Adipocyte (in vitro differentiated cells): ENCODE measurements around the gene USP40.

Experiments used
- DNase-seq: peaks from one replicate; pipeline ENCODE4 v3.0.0-alpha.2; 2015; ENCODE audit warnings: low read depth
- H3K27me3 ChIP-seq: replicated peaks from 2 replicates; pipeline ENCODE4 v1.7.0; 2013; ENCODE audit warnings: mild to moderate bottlenecking, low read length, moderate library complexity; ENCODE audit not compliant: control insufficient read depth, insufficient read depth
- H3K36me3 ChIP-seq: 2 replicates; pipeline ENCODE4 v1.7.0; 2013; ENCODE audit warnings: low read length, mild to moderate bottlenecking, moderate library complexity; ENCODE audit not compliant: control insufficient read depth, insufficient read depth, severe bottlenecking
- H3K4me1 ChIP-seq: 2 replicates; pipeline ENCODE4 v1.7.0; 2013; ENCODE audit warnings: mild to moderate bottlenecking, low read length, moderate library complexity; ENCODE audit not compliant: control insufficient read depth, insufficient read depth
- H3K4me3 ChIP-seq: 2 replicates; pipeline ENCODE4 v1.7.0; 2013; ENCODE audit warnings: mild to moderate bottlenecking, low read length, moderate library complexity
- H3K9ac ChIP-seq: 2 replicates; pipeline ENCODE4 v1.7.0; 2013; ENCODE audit warnings: mild to moderate bottlenecking, low read length, moderate library complexity
- H3K9me3 ChIP-seq: 2 replicates; pipeline ENCODE4 v1.7.0; 2013; ENCODE audit warnings: mild to moderate bottlenecking, low read length, moderate library complexity; ENCODE audit not compliant: control insufficient read depth

Gene USP40

DNA sequence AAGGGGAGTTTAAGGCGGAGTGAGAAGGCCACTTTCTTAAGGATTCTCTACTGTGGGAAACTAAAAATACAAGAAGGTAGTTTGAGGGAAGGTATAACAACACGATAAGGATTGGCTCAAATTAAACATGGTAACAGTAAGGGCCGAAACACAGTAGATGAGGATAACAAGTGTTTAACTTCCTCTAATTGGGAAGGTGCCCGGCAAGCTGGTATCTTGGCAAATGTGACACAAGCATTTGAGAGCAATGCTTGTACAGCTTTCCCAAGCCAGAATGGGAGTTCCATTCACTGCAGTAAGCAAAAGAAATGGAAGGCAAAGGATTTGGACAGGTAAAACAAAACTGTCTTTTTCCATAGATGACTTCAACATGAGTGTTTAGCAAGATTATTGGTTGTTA, 19.8 kb downstream of the USP40 start:
- H3K4me1 ChIP-seq: peaks cover 15% of the 10 kb centered on the region
- H3K27me3 ChIP-seq: no peaks in the 10 kb centered on the region
- H3K36me3 ChIP-seq: peaks cover 69% of the 10 kb centered on the region
- no peak overlapping the region for H3K4me3 ChIP-seq
- no peak for DNase-seq
- H3K9ac ChIP-seq: no peak overlapping the region
- H3K9me3 ChIP-seq: no peaks in the 10 kb centered on the region

DNA sequence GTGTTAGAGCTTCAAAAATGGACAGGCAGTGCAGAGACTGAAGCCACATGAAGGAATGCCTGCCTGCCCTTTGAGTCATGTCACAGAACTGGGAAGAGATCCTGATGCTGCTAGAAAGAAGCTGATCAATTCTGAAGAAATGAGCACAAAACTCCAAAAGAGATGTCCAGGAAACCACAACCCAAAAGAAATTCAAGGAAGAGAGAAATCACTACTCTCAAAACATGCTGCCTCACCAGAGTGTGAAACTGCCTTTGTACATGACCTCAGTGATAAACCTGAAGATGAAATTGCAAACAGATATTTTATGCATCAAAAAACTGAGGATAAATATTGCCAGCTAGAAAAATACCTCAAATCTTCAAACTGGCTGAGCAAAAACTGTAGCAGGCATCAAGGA, 20.5 kb downstream of the USP40 start:
- peaks cover 13% of the 10 kb centered on the region for H3K4me1 ChIP-seq
- H3K36me3 ChIP-seq: peaks cover 62% of the 10 kb centered on the region
- DNase-seq: no peak
- H3K27me3 ChIP-seq: no peaks in the 10 kb centered on the region
- H3K9me3 ChIP-seq: no peaks in the 10 kb centered on the region
- H3K9ac ChIP-seq: no peak overlapping the region
- no peak overlapping the region for H3K4me3 ChIP-seq

DNA sequence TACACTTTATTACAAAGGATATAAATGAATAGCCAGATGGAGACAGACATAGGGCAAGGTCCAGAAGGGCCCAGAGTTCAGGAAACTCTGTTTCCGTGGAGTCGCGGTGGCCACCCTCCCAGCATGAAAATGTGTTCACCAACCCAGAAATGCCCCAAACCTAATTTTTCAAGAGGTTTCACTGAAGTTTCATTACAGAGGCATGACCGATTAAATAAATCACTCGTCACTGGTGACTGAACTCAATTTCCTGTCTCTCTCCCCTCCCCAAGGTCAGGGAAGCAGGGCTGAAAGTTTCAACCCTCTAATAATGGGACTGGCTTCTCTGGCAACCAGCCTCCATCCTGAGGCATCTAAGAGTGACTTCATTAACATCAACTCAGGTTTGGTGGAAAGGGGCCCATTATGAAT, 22.4 kb downstream of the USP40 start:
- Histone ChIP-seq H3K9me3 (no peaks in the 10 kb centered on the region), H3K4me3 (no peak overlapping the region), H3K9ac (no peak overlapping the region), H3K27me3 (no peaks in the 10 kb centered on the region), H3K36me3 (peaks cover 57% of the 10 kb centered on the region), H3K4me1 (peaks cover 13% of the 10 kb centered on the region)
- DNase-seq: no peak

DNA sequence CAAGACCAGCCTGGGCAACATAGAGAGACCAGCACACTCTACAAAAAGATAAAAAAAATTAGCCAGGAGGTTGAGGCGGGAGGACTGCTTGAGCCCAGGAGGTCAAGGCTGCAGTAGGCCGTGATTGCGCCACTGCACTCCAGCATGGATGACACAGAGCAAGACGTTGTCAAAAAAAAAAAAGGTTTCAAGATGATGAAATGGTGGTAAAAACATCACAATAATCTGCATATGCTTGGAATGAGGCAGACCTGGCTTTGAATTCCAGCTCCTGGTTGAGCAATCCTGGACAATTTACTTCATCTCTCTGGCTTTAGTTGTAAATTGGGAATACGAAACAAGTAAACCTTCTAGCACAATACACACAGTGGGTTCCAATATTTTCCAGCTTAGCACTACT, 24.1 kb downstream of the USP40 start:
- H3K27me3 ChIP-seq: no peaks in the 10 kb centered on the region
- peaks cover 13% of the 10 kb centered on the region for H3K4me1 ChIP-seq
- no peaks in the 10 kb centered on the region for H3K9me3 ChIP-seq
- DNase-seq: peak; percentile 91
- peaks cover 49% of the 10 kb centered on the region for H3K36me3 ChIP-seq
- no peak overlapping the region for H3K4me3 ChIP-seq
- no peak overlapping the region for H3K9ac ChIP-seq

DNA sequence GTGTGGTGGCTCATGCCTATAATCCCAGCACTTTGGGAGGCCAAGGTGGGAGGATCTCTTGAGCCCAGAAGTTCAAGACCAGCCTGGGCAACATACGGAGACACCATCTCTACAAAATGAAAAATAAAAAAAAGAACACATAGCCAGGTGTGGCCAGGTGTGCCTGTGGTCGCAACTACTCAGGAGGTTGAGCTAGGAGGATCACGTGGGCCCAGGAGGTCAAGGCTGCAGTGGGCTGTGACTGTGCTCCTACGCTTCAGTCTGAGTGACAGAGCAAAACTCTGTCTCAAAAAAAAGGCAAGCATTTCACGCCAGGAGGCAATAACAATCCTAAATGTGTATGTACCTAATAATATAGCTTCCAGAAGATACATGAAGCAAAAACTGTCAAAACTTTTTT, 27.8 kb downstream of the USP40 start:
- Histone ChIP-seq H3K9me3 (no peaks in the 10 kb centered on the region), H3K4me3 (no peak overlapping the region), H3K4me1 (peaks cover 13% of the 10 kb centered on the region), H3K27me3 (no peaks in the 10 kb centered on the region), H3K36me3 (peaks cover 46% of the 10 kb centered on the region), H3K9ac (no peak overlapping the region)
- DNase-seq: no peak

DNA sequence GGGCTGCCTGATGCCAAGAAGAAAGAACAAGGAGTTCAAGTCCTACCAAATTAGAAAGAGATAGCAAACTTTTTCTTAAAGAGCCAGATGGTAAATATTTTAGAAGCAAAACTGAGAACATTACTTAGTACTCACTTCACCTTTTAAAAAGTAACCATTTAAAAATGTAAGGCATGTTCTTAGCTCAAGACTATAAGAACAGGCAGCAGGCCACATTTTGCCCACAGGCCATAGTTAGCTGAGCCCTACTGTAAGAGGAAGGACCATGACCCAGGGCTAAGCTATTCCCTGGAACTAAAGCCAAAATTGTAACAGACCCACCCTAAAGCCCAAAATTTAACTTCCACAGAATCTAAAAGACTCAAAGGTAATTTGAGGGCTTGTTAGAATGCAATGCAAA, 31.3 kb downstream of the USP40 start:
- Histone ChIP-seq H3K9me3 (no peaks in the 10 kb centered on the region), H3K36me3 (peaks cover 63% of the 10 kb centered on the region), H3K27me3 (no peaks in the 10 kb centered on the region), H3K4me3 (no peak overlapping the region), H3K9ac (no peak overlapping the region), H3K4me1 (no peaks in the 10 kb centered on the region)
- peak; percentile 34 for DNase-seq

DNA sequence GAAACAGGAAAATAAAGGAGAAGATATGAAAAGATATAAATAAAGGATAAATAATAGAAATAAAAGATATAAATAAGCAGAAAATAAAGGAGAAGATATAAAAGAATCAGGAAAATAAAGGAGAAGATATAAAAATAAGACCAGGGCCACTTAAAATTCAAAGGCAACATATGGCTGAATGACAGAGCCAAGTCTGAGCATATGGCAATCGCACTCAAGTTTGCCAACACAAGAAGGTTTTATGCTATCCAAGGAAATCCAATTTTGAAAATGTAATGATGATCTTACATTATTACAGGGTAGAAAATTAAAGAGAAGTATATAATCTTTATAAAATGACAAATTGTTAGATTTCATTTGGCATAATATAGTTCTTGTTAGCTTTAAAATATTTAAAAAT, 33.6 kb downstream of the USP40 start:
- peaks cover 68% of the 10 kb centered on the region for H3K36me3 ChIP-seq
- H3K4me1 ChIP-seq: no peaks in the 10 kb centered on the region
- H3K27me3 ChIP-seq: no peaks in the 10 kb centered on the region
- no peak overlapping the region for H3K9ac ChIP-seq
- DNase-seq: no peak
- no peak overlapping the region for H3K4me3 ChIP-seq
- no peaks in the 10 kb centered on the region for H3K9me3 ChIP-seq

DNA sequence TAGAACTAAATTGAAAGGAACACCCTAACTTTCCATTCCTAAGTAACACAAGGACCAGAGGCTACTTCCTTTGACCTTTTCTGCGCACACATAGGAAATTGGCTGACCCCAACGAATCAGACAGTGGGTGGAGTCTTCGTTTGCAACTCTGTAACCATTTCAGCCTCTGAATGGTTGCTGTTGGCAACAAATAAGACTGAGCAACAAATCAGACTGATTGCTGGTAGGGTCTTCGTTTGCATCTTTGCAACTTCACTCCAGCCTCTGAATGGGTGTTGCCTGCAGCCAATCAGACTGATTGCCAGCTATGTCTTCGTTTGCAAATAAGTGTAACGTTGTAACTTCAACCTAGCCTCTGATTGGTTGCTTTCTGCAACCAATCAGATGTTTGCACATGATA, 34.6 kb downstream of the USP40 start:
- no peak for DNase-seq
- H3K36me3 ChIP-seq: peaks cover 68% of the 10 kb centered on the region
- H3K4me3 ChIP-seq: no peak overlapping the region
- no peaks in the 10 kb centered on the region for H3K9me3 ChIP-seq
- no peaks in the 10 kb centered on the region for H3K4me1 ChIP-seq
- no peak overlapping the region for H3K9ac ChIP-seq
- H3K27me3 ChIP-seq: no peaks in the 10 kb centered on the region

DNA sequence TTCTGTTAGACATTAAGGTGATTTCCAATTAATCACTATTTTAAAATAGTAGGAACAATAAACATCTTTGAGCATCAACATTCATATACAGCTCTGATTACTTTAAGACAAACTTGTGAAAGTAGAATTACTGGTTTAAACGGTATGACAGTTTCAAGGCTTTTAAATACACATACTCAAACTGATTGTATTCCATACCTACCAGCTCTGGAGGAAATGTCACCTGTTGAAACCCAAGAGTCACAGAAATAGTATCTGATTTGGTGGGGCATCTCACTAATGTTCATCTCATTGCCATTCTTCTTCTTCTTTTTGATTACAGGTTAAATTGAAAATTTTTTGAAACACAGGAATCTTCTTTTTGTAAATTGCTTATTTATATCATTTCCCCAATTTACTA, 36.2 kb downstream of the USP40 start:
- H3K4me3 ChIP-seq: no peak overlapping the region
- no peak for DNase-seq
- H3K9me3 ChIP-seq: no peaks in the 10 kb centered on the region
- H3K4me1 ChIP-seq: no peaks in the 10 kb centered on the region
- no peak overlapping the region for H3K9ac ChIP-seq
- H3K36me3 ChIP-seq: peaks cover 68% of the 10 kb centered on the region
- H3K27me3 ChIP-seq: no peaks in the 10 kb centered on the region

DNA sequence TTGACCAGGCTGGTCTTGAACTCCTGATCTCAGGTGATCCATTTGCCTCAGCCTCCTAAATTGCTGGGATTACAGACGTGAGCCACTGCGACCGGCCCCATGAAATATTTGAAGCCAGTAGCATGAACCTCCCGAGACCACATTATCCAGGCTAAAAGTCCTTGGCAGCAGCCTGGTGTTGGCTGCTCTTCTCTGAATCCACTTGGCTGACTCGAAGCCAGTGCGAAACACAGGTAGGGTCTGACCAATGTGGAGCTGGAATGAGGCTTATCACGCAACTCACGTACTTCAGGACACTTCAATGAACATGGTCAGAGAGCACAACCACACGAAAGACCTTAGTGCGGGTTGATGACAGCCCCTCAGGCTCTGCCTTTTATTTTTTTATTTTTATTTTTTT, 38.4 kb downstream of the USP40 start:
- peaks cover 69% of the 10 kb centered on the region for H3K36me3 ChIP-seq
- no peaks in the 10 kb centered on the region for H3K9me3 ChIP-seq
- no peak for DNase-seq
- H3K4me1 ChIP-seq: no peaks in the 10 kb centered on the region
- H3K4me3 ChIP-seq: no peak overlapping the region
- H3K9ac ChIP-seq: no peak overlapping the region
- H3K27me3 ChIP-seq: no peaks in the 10 kb centered on the region

DNA sequence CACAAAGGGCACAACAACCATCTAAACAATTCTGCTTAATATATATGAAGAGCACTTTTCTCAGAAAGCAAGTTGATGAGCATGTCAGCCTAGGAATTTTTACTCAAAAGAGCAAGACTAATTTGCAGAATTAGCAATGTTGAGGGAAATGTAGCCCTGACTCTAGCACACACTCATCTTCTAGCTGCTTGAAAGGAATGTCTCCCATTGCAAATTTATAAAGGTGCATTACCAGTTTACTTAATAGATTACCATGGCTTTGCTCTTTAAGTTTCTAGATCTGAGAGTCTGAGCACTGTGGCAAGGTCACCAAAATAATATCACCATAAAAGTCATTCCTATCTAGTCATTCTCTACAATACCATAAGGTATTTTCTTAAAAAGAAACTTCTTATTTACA, 40.8 kb downstream of the USP40 start:
- H3K36me3 ChIP-seq: peaks cover 77% of the 10 kb centered on the region
- H3K4me1 ChIP-seq: no peaks in the 10 kb centered on the region
- no peaks in the 10 kb centered on the region for H3K9me3 ChIP-seq
- no peak overlapping the region for H3K4me3 ChIP-seq
- no peaks in the 10 kb centered on the region for H3K27me3 ChIP-seq
- H3K9ac ChIP-seq: no peak overlapping the region
- DNase-seq: no peak

DNA sequence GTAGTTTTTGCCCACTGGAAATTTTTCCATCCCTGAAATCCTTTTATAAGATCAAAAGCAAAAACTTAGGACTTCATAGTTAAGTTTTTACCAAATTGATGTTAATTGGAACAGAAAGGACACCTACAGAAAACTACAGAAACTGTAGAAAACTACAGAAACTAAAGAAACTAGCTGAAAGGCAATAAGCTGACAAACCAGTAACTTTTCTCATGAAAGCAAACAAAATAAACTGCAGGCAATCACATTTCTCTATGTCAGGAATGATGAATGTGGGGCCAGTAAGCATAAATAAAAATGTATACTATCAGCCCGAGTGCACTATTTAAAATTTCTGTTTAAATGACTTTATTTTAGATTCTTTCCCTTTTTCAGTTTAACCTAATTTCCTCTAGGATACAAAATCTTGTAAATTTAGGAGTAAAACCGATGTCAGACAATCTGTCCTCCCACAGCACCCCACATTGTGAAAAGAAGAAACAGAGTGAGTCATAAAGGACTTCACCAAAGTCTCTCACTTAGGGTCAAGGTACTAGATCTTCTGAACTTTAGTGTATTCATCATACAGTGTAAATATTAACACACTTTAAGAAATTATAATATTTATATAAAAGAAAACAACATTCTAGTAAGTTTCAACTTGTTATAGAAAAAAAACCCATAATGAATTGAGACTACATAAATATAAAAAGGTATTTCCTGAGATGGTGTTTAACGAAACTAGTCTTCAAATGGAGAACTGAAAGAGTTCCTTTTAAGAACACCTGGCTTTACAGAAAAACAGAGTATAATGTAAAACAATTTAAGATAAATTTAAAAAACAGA, 46.6 kb downstream of the USP40 start:
- H3K4me3 ChIP-seq: no peak overlapping the region
- H3K9ac ChIP-seq: no peak overlapping the region
- peaks cover 74% of the 10 kb centered on the region for H3K36me3 ChIP-seq
- H3K4me1 ChIP-seq: no peaks in the 10 kb centered on the region
- H3K27me3 ChIP-seq: no peaks in the 10 kb centered on the region
- peak; percentile 7 for DNase-seq
- no peaks in the 10 kb centered on the region for H3K9me3 ChIP-seq
